Stimulated activated naive CD4-positive, alpha-beta T cell treated with Interleukin-2 at 50 U/mL for 16 hours (primary cell): Measurements from ENCODE around the gene CYB5R4.

ENCODE experiments used
- DNase-seq: peaks from one replicate; lab custom pipeline; 2025; lab: John Stamatoyannopoulos, UW

The CYB5R4 gene

GRCh38 chr6:83859410-83860358 lies at the start of gene CYB5R4:
Gene CYB5R4 (plus strand): TSS chr6:83859689. CDS start chr6:83859783, 94 bp downstream.
- peak; percentile 89 for DNase-seq

GRCh38 chr6:83812595-83812994 lies 46.9 kb upstream of the CYB5R4 start:
- DNase-seq = no peak

GRCh38 chr6:83815631-83816272 lies 43.7 kb upstream of the CYB5R4 start:
- DNase-seq = no peak

GRCh38 chr6:83822629-83823169 lies 36.8 kb upstream of the CYB5R4 start:
- DNase-seq = no peak

- no peak for DNase-seq
Observed at GRCh38 chr6:83824388-83824801, 35.1 kb upstream of the CYB5R4 start.

- no peak for DNase-seq
Observed at GRCh38 chr6:83824831-83825230, 34.7 kb upstream of the CYB5R4 start.

- no peak for DNase-seq
Observed at GRCh38 chr6:83827050-83827449, 32.4 kb upstream of the CYB5R4 start.

- no peak for DNase-seq
Observed at GRCh38 chr6:83838727-83839126, 20.8 kb upstream of the CYB5R4 start.

GRCh38 chr6:83844170-83844569 lies 15.3 kb upstream of the CYB5R4 start:
- no peak for DNase-seq

GRCh38 chr6:83846291-83846690 lies 13.2 kb upstream of the CYB5R4 start:
- no peak for DNase-seq

- no peak for DNase-seq
Observed at GRCh38 chr6:83847179-83847578, 12.3 kb upstream of the CYB5R4 start.

GRCh38 chr6:83849127-83849526 lies 10.4 kb upstream of the CYB5R4 start:
- no peak for DNase-seq

GRCh38 chr6:83849610-83850009 lies 9.9 kb upstream of the CYB5R4 start:
- DNase-seq = no peak

- DNase-seq = no peak
Observed at GRCh38 chr6:83852528-83853177, 6.8 kb upstream of the CYB5R4 start.

- peak; percentile 1 for DNase-seq
Observed at GRCh38 chr6:83853178-83854000, 6.1 kb upstream of the CYB5R4 start, which contains the start of gene RIPPLY2. Gene RIPPLY2 (plus strand): TSS chr6:83853360. CDS start chr6:83853417, 57 bp downstream.

GRCh38 chr6:83854001-83854501 lies 5.4 kb upstream of the CYB5R4 start:
- no peak for DNase-seq

- no peak for DNase-seq
Observed at GRCh38 chr6:83854766-83855165, 4.7 kb upstream of the CYB5R4 start.

- DNase-seq = no peak
Observed at GRCh38 chr6:83860359-83860755, 868 bp downstream of the CYB5R4 start.

- DNase-seq = no peak
Observed at GRCh38 chr6:83860782-83861495, 1.4 kb downstream of the CYB5R4 start.

- no peak for DNase-seq
Observed at GRCh38 chr6:83862776-83863471, 3.4 kb downstream of the CYB5R4 start.
